Neutrophil (primary cell): ENCODE results near the gene EBF3.

ENCODE experiments used
- H3K27ac ChIP-seq: fragments of 200-600 bp; sonication (generic); 2 replicates; pipeline ENCODE4 v1.5.1; 2016; ENCODE audit warnings: mild to moderate bottlenecking, moderate library complexity
- H3K27me3 ChIP-seq: fragments of 200-600 bp; sonication (generic); 2 replicates; pipeline ENCODE4 v1.6.0; 2016; ENCODE audit warnings: mild to moderate bottlenecking
- H3K36me3 ChIP-seq: fragments of 200-600 bp; sonication (generic); 2 replicates; pipeline ENCODE4 v1.5.1; 2017
- H3K4me1 ChIP-seq, 2 experiments: fragments of 200-600 bp in 1 of 2; sonication (generic) in 1 of 2; 1 replicate in 1 of 2; 2 replicates in 1 of 2; pipeline versions ENCODE4 v1.5.1 to v1.6.1; 2013 to 2016; ENCODE audit warnings: low read depth in 1 of 2, low read length in 1 of 2, mild to moderate bottlenecking in 1 of 2, moderate library complexity in 1 of 2; ENCODE audit not compliant: control insufficient read depth in 1 of 2, insufficient read depth in 1 of 2
- H3K4me3 ChIP-seq, 2 experiments: fragments of 200-600 bp in 1 of 2; sonication (generic) in 1 of 2; 1 replicate in 1 of 2; 2 replicates in 1 of 2; pipeline ENCODE4 v1.5.1; 2013 to 2016; ENCODE audit warnings: low read depth in 1 of 2, low read length in 1 of 2, mild to moderate bottlenecking in 1 of 2, moderate library complexity in 1 of 2
- H3K9me3 ChIP-seq: fragments of 200-600 bp; sonication (generic); 2 replicates; pipeline ENCODE4 v1.5.1; 2016
- TF ChIP-seq, protein P1 (sequence below): fragments of 200-600 bp; sonication (generic); IDR thresholded peaks from 2 replicates; pipeline ENCODE4 v1.5.1; 2016; ENCODE audit warnings: antibody characterized with exemption

The EBF3 gene

DNA sequence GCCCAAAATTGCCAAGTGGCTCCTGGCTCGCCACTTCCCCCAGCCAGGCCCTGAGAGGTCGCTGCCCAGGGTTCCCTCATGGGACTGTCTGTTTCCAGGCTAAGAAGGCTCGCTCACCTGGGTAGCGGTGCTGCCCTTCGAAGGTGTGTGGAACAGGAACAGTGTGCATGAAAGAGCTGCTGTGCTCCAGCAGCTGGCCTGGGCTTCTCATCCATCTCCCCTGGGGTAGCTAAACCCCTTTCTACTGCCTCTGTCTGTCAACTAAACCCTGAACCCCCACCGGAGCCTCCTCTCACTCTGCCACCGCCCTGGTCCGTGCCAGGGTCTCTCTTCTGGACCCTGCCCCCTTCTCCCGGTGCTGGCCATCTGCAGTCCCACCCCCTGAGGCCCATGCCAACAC, 152.9 kb downstream of the EBF3 start:
- no peaks in the 10 kb centered on the region for H3K4me1 ChIP-seq
- TF ChIP-seq, protein P1, sequence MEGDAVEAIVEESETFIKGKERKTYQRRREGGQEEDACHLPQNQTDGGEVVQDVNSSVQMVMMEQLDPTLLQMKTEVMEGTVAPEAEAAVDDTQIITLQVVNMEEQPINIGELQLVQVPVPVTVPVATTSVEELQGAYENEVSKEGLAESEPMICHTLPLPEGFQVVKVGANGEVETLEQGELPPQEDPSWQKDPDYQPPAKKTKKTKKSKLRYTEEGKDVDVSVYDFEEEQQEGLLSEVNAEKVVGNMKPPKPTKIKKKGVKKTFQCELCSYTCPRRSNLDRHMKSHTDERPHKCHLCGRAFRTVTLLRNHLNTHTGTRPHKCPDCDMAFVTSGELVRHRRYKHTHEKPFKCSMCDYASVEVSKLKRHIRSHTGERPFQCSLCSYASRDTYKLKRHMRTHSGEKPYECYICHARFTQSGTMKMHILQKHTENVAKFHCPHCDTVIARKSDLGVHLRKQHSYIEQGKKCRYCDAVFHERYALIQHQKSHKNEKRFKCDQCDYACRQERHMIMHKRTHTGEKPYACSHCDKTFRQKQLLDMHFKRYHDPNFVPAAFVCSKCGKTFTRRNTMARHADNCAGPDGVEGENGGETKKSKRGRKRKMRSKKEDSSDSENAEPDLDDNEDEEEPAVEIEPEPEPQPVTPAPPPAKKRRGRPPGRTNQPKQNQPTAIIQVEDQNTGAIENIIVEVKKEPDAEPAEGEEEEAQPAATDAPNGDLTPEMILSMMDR, result no peak

DNA sequence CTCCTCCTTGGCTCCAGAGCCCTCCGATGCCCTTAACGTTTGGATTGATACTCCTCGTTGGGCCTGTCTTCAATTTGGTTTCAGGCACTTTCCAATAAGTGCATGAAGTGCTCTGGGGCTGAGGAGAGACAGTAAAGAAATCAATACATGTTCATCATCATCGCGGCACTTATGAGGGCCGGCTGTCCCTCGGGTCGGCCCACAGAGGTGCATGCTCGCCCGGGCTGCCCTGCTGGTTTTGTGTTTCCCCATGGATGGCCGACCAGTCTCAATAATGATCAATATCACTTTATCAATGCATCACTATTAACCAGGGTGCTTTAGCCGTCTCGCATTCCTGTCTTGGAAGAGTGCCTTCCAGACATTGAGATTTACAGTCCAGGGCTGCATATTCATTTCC, 154.2 kb downstream of the EBF3 start:
- H3K36me3 ChIP-seq, result no peaks in the 10 kb centered on the region
- TF ChIP-seq, protein P1, result no peak
- no peaks in the 10 kb centered on the region for H3K4me1 ChIP-seq
- no peaks in the 10 kb centered on the region for H3K27me3 ChIP-seq
- H3K4me3 ChIP-seq, result no peak overlapping the region
- H3K27ac ChIP-seq, result no peak overlapping the region
- H3K9me3 ChIP-seq, result no peaks in the 10 kb centered on the region

More for the DNA sequence above, 152.9 kb downstream of the EBF3 start:
- Histone ChIP-seq H3K4me3 (no peak overlapping the region), H3K27ac (no peak overlapping the region), H3K9me3 (no peaks in the 10 kb centered on the region), H3K36me3 (no peaks in the 10 kb centered on the region), H3K27me3 (no peaks in the 10 kb centered on the region)

DNA sequence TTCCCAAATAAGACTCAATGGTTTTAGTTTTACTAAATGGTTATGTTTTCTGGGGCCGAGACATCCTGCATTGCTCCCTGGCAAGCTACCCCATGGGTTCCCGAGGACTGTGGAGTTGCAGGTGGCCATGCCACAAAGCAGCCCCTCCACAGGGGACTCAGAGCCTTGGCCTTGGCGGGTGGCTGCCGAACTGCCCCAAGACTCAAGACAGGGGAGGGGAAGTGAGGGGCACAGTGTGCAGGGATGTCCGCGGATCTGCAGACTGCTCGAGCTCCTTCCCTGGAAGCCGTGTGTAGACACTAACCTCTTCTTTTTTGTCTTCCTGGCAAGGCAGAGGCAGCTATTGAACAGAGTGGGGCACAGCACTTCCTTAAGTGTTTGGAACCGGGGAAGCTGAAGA, 154.6 kb downstream of the EBF3 start:
- H3K9me3 ChIP-seq, result no peaks in the 10 kb centered on the region

DNA sequence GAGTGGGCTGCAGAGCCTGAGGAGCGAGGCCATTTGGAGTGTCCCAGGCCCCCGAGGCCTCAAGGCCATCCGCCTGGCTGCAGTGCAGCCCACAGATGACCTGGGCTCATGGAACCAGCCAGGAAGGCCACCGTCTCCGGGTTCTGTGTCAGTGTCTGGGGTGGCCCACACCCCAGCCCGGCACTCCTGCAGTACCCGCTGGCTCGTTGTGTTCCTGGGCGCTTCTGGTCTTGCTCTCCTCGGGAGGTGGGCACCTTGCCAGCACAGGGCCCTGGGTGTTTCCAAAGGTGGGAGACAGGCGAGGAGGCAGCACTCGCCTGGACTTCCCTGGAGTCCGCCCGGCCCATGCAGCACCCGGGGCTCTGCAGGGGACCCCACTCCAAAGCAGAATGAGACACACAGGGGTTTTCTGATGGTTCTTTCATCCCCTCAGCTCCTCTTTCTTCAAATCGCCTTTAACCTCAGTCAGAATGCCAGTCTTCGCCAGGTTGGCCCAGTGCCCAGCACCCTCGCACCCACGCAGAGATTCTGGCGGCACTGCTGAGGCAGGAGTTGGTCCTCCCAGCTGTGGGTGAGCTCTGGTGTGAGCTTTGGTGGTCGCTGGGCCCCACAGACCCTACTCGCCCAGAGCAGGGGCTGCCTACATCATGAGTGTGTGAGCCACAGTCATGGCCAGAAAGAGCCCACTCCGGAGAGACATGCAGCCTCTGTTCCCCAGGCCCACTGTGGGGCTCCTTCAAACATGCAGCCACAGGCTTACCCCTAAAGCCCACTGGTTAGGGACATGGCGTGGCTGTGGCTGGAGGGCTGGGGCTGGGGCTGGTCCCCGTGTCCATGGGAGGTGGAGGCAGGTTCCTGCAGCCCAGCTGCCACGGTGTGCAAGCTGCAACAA, 155.7 kb downstream of the EBF3 start:
- no peak overlapping the region for H3K4me3 ChIP-seq

More for the DNA sequence above, 154.6 kb downstream of the EBF3 start:
- H3K4me1 ChIP-seq, result no peaks in the 10 kb centered on the region
- H3K27me3 ChIP-seq, result no peaks in the 10 kb centered on the region
- TF ChIP-seq, protein P1, result no peak
- no peaks in the 10 kb centered on the region for H3K36me3 ChIP-seq
- no peak overlapping the region for H3K27ac ChIP-seq
- H3K4me3 ChIP-seq, result no peak overlapping the region

DNA sequence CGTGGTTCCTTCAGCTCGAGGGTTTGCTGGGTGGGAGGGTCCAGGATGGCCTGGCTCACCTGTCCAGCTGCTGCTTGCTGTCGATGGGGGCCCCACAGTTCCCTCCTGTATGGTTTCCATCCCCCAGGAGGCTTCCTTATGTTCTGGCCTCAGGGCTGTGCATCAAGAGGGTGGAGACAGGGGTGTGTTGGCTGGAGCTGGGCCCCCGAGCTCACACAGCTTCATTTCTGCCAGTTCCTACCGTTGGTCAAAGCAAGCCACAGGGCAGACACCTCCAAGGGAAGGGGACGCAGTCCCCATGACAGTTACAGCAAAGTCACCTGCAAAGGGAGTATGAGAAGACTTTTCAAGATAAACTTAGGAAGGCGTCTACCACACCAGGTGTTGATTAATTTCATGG, 156.9 kb downstream of the EBF3 start:
- TF ChIP-seq, protein P1, result no peak
- H3K36me3 ChIP-seq, result no peaks in the 10 kb centered on the region

More for the DNA sequence above, 155.7 kb downstream of the EBF3 start:
- Histone ChIP-seq H3K27me3 (no peaks in the 10 kb centered on the region), H3K27ac (no peak overlapping the region), H3K36me3 (no peaks in the 10 kb centered on the region), H3K9me3 (no peaks in the 10 kb centered on the region), H3K4me1 (no peaks in the 10 kb centered on the region)
- TF ChIP-seq, protein P1, result no peak

More for the DNA sequence above, 156.9 kb downstream of the EBF3 start:
- no peak overlapping the region for H3K27ac ChIP-seq
- no peak overlapping the region for H3K4me3 ChIP-seq
- H3K4me1 ChIP-seq, result no peaks in the 10 kb centered on the region
- no peaks in the 10 kb centered on the region for H3K9me3 ChIP-seq
- H3K27me3 ChIP-seq, result no peaks in the 10 kb centered on the region
